CD4-positive, alpha-beta T cell treated with Interleukin-2 at 100 ng/mL for 4 hours (primary cell): ENCODE measurements around the gene NRIP1.
"Not testable (repeated sequence)": the region's sequence is repeated elsewhere in the genome, so short reads cannot be mapped to it uniquely, and the experiment has no call there.

Source experiments
- DNase-seq: peaks from one replicate; pipeline ENCODE4 v3.0.0-alpha.2; 2020; ENCODE audit warnings: low spot score

Gene NRIP1

DNA sequence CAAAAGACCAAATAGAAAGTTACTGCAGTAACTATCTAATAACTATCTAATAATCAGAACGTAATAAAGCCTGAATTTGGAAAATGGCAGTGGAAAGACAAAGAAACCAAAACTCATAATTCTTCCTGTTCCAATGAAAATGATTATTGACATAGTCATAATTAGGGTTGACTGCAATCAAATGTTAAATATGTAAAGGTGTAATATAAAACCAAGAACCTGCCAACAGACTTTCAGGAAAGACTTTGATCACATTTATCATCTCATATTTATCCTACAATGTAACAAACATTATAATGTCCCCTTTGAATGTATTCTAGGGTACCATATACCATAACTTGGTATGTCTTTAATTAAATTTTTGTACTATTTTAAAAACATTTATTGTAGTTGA is 26.9 kb downstream of the NRIP1 start:
- DNase-seq = no peak

DNA sequence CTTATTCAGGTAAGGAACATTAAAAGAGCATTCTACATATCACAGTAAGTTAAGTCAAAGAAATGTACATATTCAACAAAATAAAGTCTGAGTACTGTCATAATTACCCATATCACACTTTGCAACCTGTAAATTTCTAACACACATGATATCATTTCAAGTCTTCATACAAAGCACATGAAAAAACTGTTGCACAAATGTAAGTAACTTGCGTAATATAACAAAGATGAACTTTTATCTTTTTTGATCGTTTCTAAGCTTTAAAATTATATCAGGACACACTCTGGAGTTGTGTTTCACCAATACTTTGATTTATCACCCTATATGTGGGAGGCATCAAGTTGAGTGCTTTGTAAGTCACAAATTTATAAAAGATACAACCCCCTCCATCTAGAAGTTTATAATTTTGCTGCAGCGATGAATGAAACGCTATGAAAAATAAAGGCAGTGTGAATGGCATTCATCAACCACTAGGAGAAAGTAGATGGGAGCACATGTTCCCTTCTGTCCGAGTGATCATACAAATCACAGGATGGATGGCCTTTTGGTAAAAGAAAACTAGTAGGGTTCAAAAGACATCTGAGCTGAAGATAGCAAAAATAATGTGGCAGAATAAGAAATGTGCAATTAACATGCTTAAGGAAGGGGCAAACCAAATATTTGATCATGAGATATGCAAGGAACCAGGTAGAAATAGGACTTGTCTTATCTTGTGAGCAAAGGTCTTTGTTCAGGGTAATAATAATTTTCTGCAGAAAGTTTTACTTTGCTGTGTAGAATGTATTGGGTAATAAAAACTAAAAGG is 27.5 kb downstream of the NRIP1 start:
- no peak for DNase-seq

DNA sequence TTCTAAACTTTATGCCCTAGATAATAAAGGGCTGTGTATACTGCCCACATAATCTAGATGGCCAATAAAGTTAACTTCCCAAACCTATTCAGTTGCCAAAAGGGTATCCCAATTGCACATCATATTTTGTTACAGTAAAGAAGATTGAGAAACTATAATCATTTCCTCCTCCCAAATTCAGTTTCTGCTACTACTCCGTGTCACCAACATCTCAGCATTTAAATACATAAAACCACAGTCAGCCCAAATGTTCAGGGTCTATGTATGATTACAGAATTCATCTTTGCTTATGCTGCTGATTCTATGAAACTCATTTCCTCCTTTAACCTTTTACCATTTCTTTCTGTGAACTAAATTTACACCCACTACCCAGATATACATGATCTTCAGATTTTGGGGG is 28.6 kb downstream of the NRIP1 start:
- no peak for DNase-seq

DNA sequence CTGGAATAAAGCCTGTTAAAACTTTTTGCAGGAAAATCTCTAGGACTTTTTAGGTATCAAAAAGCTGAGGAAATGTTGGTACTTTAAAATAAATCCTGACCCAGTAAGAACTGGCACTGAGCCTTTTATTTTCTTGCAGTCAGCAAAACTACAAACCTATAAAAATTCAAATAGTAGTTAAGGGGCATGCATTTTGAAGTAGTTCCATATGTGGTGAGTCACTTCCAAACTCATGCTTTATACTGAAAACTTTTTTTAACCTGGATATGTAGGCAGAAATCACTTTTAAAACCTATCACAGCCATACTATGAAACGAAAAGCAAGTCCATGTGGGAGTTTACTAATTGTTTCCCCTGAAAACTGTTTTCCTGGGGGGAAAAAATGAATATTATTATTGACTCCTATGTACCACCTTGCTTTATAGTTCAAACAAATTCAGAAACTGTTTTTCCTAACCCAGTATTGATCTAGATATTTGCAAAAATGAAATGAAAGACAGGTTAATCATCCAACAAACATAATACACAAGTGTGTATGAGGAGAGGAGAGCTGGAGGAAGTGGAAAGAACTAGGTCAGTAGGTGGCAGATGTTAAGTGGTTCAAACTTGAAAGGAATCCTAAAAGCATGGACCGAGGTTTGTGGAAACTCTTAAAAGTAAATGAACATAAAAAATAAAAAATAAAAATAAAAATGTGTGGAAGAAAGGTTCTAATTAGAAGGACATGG is 30.5 kb downstream of the NRIP1 start:
- no peak for DNase-seq

DNA sequence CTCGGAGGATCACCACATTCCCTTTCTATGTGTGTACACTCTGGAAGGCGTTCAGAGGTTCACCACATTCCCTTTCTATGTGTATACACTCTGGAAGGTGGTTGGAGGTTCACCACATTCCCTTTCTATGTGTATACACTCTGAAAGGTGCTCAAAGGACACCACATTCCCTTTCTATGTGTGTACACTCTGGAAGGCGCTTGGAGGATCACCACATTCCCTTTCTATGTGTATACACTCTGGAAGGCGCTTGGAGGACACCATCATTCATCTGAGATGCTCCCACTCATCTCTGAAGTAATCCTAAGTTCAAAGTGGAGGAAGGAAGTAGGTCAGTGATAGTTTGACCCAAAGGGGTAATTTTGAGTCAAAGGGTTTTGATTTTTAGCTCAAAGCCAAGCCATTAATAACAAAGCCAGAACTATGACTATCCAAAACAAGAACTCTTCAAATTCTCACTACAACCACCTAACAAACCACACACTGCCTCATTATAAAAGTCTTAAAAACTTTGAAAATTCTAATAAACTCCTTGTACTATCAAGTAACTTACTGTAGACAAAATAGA is 32.9 kb downstream of the NRIP1 start:
- no peak for DNase-seq

DNA sequence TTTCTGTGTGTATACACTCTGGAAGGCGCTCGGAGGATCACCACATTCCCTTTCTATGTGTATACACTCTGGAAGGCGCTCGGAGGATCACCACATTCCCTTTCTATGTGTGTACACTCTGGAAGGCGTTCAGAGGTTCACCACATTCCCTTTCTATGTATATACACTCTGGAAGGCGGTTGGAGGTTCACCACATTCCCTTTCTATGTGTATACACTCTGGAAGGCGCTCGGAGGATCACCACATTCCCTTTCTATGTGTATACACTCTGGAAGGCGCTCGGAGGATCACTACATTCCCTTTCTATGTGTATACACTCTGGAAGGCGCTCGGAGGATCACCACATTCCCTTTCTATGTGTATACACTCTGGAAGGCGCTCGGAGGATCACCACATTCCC is 33.4 kb downstream of the NRIP1 start:
- DNase-seq = not testable (repeated sequence)

DNA sequence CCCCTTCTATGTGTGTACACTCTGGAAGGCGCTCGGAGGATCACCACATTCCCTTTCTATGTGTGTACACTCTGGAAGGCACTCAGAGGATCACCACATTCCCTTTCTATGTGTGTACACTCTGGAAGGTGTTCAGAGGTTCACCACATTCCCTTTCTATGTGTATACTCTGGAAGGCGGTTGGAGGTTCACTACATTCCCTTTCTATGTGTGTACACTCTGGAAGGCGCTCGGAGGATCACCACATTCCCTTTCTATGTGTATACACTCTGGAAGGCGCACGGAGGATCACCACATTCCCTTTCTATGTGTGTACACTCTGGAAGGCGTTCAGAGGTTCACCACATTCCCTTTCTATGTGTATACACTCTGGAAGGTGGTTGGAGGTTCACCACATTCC is 33.9 kb downstream of the NRIP1 start:
- DNase-seq = not testable (repeated sequence)

- no peak for DNase-seq
Measured at GRCh38 chr21:15029077-15029476, 35.7 kb downstream of the NRIP1 start.

DNA sequence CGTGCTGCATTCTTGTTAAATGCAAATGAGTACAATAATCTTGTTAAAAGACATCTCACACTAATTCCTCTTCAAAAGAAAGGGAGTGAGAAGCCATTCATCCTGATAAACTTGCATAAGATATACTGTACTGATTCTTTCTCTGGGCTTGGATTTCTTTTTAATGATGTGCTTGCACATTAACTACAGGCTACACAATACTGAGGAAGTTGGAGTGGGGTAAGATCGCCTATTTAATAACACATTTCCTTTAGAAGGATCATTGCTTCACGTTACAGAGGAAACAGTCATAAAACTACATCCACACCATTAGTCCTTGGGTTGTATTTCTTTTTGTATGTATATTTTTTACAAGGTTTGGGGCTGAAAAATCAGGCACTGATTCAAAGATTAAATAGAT is 36.6 kb downstream of the NRIP1 start:
- no peak for DNase-seq

- no peak for DNase-seq
Measured at GRCh38 chr21:15027056-15027455, 37.7 kb downstream of the NRIP1 start.

- no peak for DNase-seq
Measured at GRCh38 chr21:15026370-15026769, 38.4 kb downstream of the NRIP1 start.

DNA sequence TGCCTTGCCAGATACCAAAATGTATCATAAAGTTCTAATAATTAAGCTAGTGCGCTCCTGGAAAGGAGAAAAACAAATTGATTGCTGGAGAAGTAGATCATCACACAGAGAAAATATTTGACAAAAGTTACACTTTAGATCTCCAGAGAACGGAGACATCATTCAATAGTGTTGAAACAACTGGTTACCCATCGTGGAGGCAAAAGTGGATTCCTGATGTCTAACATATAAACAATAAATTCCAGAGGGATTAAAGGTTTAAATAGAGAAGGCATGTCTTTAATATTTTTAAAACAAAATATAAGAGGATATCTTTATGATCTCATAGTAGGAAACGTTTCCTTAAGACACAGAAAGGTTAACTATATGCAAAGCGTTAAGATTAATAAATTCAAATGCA is 41.0 kb downstream of the NRIP1 start:
- DNase-seq = no peak

GRCh38 chr21:15022608-15023261 is 42.1 kb downstream of the NRIP1 start:
- no peak for DNase-seq

GRCh38 chr21:15020797-15021196 is 44.0 kb downstream of the NRIP1 start:
- no peak for DNase-seq

DNA sequence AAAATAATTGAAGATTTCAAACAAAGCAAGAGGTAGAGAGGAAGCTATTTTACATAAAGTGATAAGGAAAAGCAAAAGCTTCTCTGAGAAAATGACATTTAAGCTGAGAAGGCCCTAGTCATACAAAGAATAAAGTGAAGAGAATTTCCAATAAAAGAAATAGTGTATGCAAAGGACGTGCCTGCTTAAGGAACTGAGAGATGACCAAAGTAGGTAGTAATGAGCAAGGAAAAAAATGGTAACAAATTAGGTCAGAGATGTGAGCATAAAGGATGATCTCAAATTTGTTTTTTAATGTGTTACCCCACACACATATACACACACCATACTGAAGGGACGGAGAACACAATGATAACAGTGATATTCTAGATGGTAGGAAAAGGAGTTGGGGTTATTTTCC is 46.4 kb downstream of the NRIP1 start:
- no peak for DNase-seq

- no peak for DNase-seq
Measured at GRCh38 chr21:15015622-15016471, 49.0 kb downstream of the NRIP1 start.

GRCh38 chr21:15014221-15014620 is 50.6 kb downstream of the NRIP1 start:
- DNase-seq = no peak

DNA sequence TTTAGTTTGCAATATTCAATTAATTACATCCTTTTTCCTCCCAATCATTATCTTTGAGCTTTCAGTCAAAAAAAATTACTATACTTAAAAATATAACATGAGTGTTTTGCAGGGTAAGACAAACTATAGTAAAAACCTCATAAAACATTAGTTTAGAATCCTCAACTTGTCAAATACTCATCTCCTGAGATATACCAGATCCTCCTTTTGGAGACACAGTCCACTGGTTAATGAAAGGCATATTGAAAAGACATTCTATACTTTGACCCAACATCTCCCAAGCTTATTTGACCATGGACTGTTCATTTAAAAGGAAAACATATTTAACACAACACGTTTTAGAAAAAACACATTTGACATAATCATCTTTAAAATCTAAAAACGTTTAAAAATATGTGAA is 52.8 kb downstream of the NRIP1 start:
- no peak for DNase-seq

DNA sequence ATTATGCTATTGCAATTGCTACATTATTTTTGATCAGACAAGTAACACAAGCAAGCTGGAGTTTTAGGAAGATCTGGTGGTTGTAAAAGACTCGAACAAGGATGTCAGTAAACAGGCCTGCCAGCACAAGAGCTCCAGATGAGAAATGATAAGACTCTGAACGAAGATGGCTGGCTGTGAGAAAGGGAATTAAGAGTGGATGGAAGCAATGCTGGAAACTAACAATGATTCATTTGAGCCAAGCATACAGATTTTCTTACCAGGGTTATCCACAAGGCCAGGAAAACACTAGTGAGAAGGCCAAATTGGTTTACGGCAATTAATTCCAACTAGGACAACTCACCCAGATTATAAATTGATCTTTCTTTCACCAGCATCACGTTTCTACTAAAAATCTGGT is 54.2 kb downstream of the NRIP1 start:
- no peak for DNase-seq

- no peak for DNase-seq
Measured at GRCh38 chr21:15009837-15010363, 54.9 kb downstream of the NRIP1 start.

- DNase-seq = no peak
Measured at GRCh38 chr21:15007716-15008296, 57.0 kb downstream of the NRIP1 start.
